Mucosa of gallbladder (tissue), 1 donor: Measurements from ENCODE around the gene S100A16. TPM values are rescaled to one million over a fixed set of nuclear protein-coding genes. Genes with fewer than 3 reads are reported as not detected.
"Not testable (repeated sequence)": the region's sequence is repeated elsewhere in the genome, so short reads cannot be mapped to it uniquely, and the experiment has no call there.

Experiments used
- DNase-seq: peaks from one replicate; pipeline ENCODE4 v3.0.0-alpha.2; 2020; ENCODE audit warnings: low spot score
- total RNA-seq: library from RNA; stranded (reverse); gene quantifications from one replicate; pipeline ENCODE4 v1.2.1, GENCODE V29; 2021
- donor health status: DM: no; HTN: no; CAD: no.

The S100A16 gene
- total RNA-seq, 1 donor from 2014 or later, result 86.7 TPM

GRCh38 chr1:153563483-153563901 is 49.4 kb downstream of the S100A16 start:
- no peak for DNase-seq

- DNase-seq, result not testable (repeated sequence)
Observed at GRCh38 chr1:153562021-153562420, 50.9 kb downstream of the S100A16 start.

DNA sequence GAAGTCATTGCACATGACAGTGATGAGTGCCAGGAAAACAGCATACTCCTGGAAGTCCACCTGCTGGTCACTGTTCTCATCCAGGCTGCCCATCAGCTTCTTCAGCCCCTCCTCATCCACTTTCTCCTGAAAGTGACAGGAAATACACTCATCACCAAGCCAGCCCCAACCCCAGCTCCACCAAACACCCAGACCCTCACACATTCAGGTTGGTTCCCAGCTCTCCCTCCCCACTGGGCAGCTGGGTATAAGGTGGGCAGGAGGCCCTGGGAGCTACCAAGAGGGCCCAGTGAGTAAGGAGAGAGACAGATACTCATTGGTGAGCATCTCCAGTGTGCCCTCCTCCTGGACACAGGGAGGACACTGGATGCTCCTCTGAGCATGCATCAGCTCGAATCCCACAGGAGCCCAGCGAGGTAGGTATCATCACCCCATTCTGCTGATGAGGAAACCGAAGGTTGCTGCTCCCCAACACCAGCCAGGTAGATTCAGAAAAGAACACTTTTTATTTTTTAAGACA is 51.4 kb downstream of the S100A16 start:
- DNase-seq, result no peak

GRCh38 chr1:153560771-153561465 is 52.0 kb downstream of the S100A16 start:
- no peak for DNase-seq

GRCh38 chr1:153560241-153560640 is 52.7 kb downstream of the S100A16 start:
- DNase-seq, result no peak

DNA sequence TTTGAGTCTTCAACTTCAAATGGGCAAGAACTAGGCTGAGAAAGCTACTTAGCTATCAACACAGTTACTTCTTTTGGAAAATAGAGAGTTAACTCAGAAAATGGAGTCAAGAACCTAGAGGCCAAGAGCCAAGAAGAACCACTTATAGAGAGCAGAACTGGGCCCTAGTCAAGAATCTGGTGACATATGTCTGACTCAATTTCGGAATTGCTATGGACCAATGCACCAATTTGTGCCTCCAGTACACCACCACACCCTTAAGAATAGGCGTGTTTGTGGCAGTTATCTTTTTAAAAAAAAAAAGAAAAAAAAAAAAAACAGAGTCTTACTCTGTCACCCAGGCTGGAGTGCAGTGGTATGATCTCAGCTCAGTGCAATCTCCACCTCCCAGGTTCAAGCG is 55.1 kb downstream of the S100A16 start:
- DNase-seq, result no peak

Other genes with a start within 250 kb of the S100A16 start
- gene S100A12, start 237.5 kb downstream of the S100A16 start, total RNA-seq, result 0.75 TPM
- 7.0 TPM for gene S100A8, start 222.1 kb downstream of the S100A16 start, total RNA-seq
- not detected for gene S100A7A, start 196.6 kb downstream of the S100A16 start, total RNA-seq
- not detected for gene S100A7, start 152.5 kb downstream of the S100A16 start, total RNA-seq
- gene S100A6, start 77.1 kb downstream of the S100A16 start, total RNA-seq, result 824 TPM
- not detected for gene S100A5, start 72.2 kb downstream of the S100A16 start, total RNA-seq
- gene S100A4, start 67.3 kb downstream of the S100A16 start, total RNA-seq, result 66.8 TPM
- not detected for gene S100A3, start 63.9 kb downstream of the S100A16 start, total RNA-seq
- gene S100A2, start 47.3 kb downstream of the S100A16 start, total RNA-seq, result 1.4 TPM
- 56.9 TPM for gene S100A14, start 3.2 kb upstream of the S100A16 start, total RNA-seq
- 64.7 TPM for gene S100A13, start 14.4 kb upstream of the S100A16 start, total RNA-seq
- gene S100A1, start 15.3 kb upstream of the S100A16 start, total RNA-seq, result 3.3 TPM
- gene CHTOP, start 20.9 kb upstream of the S100A16 start, total RNA-seq, result 69.4 TPM
- 38.8 TPM for gene SNAPIN, start 45.6 kb upstream of the S100A16 start, total RNA-seq
- 87.6 TPM for gene ILF2, start 57.9 kb upstream of the S100A16 start, total RNA-seq
- 8.8 TPM for gene NPR1, start 65.6 kb upstream of the S100A16 start, total RNA-seq
- gene INTS3, start 114.9 kb upstream of the S100A16 start, total RNA-seq, result 72.9 TPM
- 22.1 TPM for gene SLC27A3, start 162.3 kb upstream of the S100A16 start, total RNA-seq